Smooth muscle cell (in vitro differentiated cells): ENCODE data around the gene GPR153. TPM values are rescaled to one million over a fixed set of nuclear protein-coding genes. Genes with fewer than 3 reads are reported as not detected.

Source experiments
- DNase-seq: peaks from one replicate; lab custom pipeline; 2025; ENCODE audit not compliant: unreplicated experiment; lab: John Stamatoyannopoulos, UW
- H2AFZ ChIP-seq: fragments of 200-600 bp; sonication (generic); 2 replicates; pipeline ENCODE4 v1.6.0; 2016; ENCODE audit warnings: antibody characterized with exemption, low read depth, mild to moderate bottlenecking
- H3F3A ChIP-seq: fragments of 200-600 bp; sonication (generic); 2 replicates; pipeline ENCODE4 v1.6.0; 2017; ENCODE audit warnings: antibody characterized with exemption, low read depth
- H3K27ac ChIP-seq: fragments of 200-600 bp; sonication (generic); 2 replicates; pipeline ENCODE4 v1.5.1; 2016; ENCODE audit warnings: low read depth, mild to moderate bottlenecking
- H3K27me3 ChIP-seq: fragments of 200-600 bp; sonication (generic); 2 replicates; pipeline ENCODE4 v1.6.1; 2016; ENCODE audit warnings: low read depth, mild to moderate bottlenecking
- H3K36me3 ChIP-seq: fragments of 200-600 bp; sonication (generic); 2 replicates; pipeline ENCODE4 v1.5.1; 2016; ENCODE audit warnings: low read depth
- H3K4me1 ChIP-seq: fragments of 200-600 bp; sonication (generic); 2 replicates; pipeline ENCODE4 v1.5.1; 2016; ENCODE audit warnings: low read depth
- H3K4me2 ChIP-seq: fragments of 200-600 bp; sonication (generic); 2 replicates; pipeline ENCODE4 v1.6.0; 2016; ENCODE audit warnings: mild to moderate bottlenecking
- H3K4me3 ChIP-seq: fragments of 200-600 bp; sonication (generic); 2 replicates; pipeline ENCODE4 v1.5.1; 2016; ENCODE audit warnings: mild to moderate bottlenecking
- H3K79me2 ChIP-seq: fragments of 200-600 bp; sonication (generic); 2 replicates; pipeline ENCODE4 v1.6.0; 2016; ENCODE audit warnings: low read depth, mild to moderate bottlenecking
- H3K9ac ChIP-seq: fragments of 200-600 bp; sonication (generic); 2 replicates; pipeline ENCODE4 v1.6.0; 2016; ENCODE audit warnings: low read depth
- H3K9me3 ChIP-seq: fragments of 200-600 bp; sonication (generic); replicated peaks from 2 replicates; pipeline ENCODE4 v1.5.1; 2016; ENCODE audit warnings: low read depth
- H4K20me1 ChIP-seq: fragments of 200-600 bp; sonication (generic); 2 replicates; pipeline ENCODE4 v1.6.0; 2016; ENCODE audit warnings: low read depth
- WGBS: methylation state at CpG from one replicate; pipeline ENCODE4 v1.1.7; 2016; ENCODE audit warnings: low lambda C conversion rate; 5-methylcytosine and 5-hydroxymethylcytosine counted together
- polyA plus RNA-seq: library from polyadenylated mRNA; unstranded; fragments of >200 nt; fragmentation: Nextera tagmentation; extraction: Ambion mirVana; gene quantifications from 2 replicates; pipeline ENCODE4 v1.2.1, GENCODE V29; 2016
- total RNA-seq: library from RNA; depleted of rRNA; stranded (reverse); fragments of >200 nt; gene quantifications from 2 replicates; pipeline ENCODE4 v1.2.3, GENCODE V29; 2014
- TF ChIP-seq, protein P1 (sequence below): fragments of 200-600 bp; sonication (generic); IDR thresholded peaks from 2 replicates; pipeline ENCODE4 v1.5.1; 2017; ENCODE audit warnings: borderline replicate concordance, mild to moderate bottlenecking, antibody characterized with exemption; ENCODE audit not compliant: insufficient read depth, poor library complexity, severe bottlenecking

Gene GPR153
- total RNA-seq (6.4 and 8.2 TPM in 2 replicates), polyA plus RNA-seq (15.5 and 15.8 TPM in 2 replicates)

DNA sequence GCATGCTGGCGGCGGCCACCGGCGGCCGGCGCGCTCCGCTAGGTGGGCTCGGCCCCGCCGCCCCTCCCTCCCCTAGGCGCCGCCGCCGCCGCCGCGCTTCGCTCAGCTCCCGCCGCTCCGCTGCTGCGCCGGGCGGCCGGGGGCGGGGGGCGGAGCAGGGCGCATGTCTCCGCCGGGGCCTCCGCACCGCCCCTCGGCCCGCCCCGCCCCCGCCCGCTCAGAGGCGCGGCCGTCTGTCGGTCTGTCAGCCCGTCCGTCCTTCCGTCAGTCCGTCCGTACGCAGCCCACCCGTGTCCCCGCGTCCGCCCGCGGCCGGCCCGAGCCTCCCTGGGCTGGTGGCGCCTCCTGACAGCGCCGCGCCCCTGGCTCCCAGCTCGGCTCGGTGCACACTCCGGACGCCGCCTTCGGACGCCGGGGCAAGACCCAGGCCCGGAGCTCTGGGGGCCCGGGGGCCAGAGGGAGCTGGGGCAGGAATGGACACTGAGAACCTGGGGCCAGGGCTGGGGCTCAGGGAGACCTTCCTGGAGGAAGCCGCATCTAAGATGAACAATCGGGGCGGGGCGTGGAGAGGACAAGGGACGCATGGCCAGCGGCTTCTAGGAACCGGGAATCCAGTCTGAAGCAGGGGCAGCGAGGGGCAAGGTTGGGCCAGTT is at the start of gene GPR153:
TSS of gene GPR153 (minus strand) at position 138 of the 654 bp plus-strand sequence. CDS start 6,193 bp downstream, outside the sequence.
- Histone ChIP-seq H3K27me3 (no peaks in the 10 kb centered on the region), H3K27ac (no peak within 1 kb of the TSS), H3K9me3 (no peaks in the 10 kb centered on the region), H4K20me1 (peaks cover 27% of the 10 kb centered on the region), H3K36me3 (no peaks in the 10 kb centered on the region), H3F3A (no peaks in the 10 kb centered on the region), H3K9ac (no peak within 1 kb of the TSS), H3K79me2 (no peaks in the 10 kb centered on the region), H3K4me3 (peak within 1 kb of the TSS; percentile 73), H3K4me2 (peak within 1 kb of the TSS; percentile 92), H3K4me1 (no peaks in the 10 kb centered on the region), H2AFZ (peak within 1 kb of the TSS; percentile 91)
- no peak for DNase-seq
- TF ChIP-seq, protein P1, sequence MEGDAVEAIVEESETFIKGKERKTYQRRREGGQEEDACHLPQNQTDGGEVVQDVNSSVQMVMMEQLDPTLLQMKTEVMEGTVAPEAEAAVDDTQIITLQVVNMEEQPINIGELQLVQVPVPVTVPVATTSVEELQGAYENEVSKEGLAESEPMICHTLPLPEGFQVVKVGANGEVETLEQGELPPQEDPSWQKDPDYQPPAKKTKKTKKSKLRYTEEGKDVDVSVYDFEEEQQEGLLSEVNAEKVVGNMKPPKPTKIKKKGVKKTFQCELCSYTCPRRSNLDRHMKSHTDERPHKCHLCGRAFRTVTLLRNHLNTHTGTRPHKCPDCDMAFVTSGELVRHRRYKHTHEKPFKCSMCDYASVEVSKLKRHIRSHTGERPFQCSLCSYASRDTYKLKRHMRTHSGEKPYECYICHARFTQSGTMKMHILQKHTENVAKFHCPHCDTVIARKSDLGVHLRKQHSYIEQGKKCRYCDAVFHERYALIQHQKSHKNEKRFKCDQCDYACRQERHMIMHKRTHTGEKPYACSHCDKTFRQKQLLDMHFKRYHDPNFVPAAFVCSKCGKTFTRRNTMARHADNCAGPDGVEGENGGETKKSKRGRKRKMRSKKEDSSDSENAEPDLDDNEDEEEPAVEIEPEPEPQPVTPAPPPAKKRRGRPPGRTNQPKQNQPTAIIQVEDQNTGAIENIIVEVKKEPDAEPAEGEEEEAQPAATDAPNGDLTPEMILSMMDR = no peak
- WGBS = 6% methylated on average over 28 of the region's 78 CpGs

DNA sequence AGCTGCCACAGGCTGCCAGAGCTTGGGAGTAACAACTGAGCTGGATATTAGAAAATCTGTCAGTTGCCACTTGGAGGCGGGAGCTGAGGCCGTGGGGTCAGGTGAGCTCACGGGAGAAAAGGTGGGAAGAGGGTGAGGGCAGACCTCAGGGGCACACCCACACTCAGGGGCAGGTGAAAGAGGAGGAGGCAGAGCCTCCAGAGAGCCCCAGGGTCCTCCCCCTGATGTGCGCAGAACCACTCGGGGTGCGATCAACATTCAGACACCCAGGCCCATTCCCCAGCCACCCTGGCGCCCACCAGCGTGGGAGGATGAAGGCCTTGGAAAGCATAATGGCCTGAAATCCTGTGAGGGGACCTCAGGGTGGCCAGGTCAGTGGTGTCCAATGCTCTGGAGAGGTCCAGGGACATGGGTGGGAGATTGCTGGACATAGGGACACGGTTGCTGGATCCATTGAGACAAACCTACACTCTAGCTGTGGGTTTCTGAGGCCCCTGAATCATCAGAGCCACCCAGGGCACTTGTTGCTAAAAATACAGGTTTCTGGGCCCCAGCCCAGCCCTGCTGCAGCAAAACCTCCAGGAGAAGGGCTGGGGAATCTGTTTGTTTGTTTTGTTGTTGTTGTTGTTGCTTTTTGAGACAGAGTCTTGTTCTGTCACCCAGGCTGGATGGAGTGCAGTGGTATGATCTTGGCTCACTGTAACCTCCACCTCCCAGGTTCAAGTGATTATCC is 49.4 kb upstream of the GPR153 start:
- H3K4me1 ChIP-seq = no peaks in the 10 kb centered on the region
- no peaks in the 10 kb centered on the region for H3K79me2 ChIP-seq
- 93% methylated on average over 9 of the region's 9 CpGs for WGBS
- H3K27ac ChIP-seq = no peak overlapping the region
- H4K20me1 ChIP-seq = no peaks in the 10 kb centered on the region
- H3K4me3 ChIP-seq = no peak overlapping the region
- H3K9ac ChIP-seq = no peak overlapping the region
- no peak overlapping the region for H3K4me2 ChIP-seq
- no peak for DNase-seq
- H3K36me3 ChIP-seq = no peaks in the 10 kb centered on the region
- H3K27me3 ChIP-seq = no peaks in the 10 kb centered on the region
- TF ChIP-seq, protein P1 = no peak
- H3F3A ChIP-seq = no peaks in the 10 kb centered on the region
- H2AFZ ChIP-seq = no peak overlapping the region
- H3K9me3 ChIP-seq = no peaks in the 10 kb centered on the region

DNA sequence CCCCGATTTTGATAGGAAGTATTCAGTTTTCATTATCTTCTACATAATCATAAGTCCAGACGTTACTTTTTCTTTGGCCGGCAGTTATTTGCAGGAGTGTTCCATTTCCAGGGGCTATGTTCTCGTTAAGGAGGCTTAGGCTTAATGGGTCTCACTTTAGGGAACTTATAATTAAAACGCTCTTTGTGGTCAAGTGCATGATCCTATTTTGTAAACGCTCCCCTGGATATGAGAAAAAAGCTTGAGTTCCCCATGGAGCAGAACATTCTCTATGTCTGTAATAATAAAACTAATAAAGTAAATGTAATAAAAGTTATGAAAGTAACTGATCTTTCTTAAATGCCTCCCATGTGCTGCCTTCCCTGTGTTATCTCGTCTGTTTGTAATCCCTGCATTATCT is 48.7 kb upstream of the GPR153 start:
- Histone ChIP-seq H3K79me2 (no peaks in the 10 kb centered on the region), H3K27ac (no peak overlapping the region), H3K9me3 (no peaks in the 10 kb centered on the region), H3K4me3 (no peak overlapping the region), H3K9ac (no peak overlapping the region), H4K20me1 (no peaks in the 10 kb centered on the region), H2AFZ (no peak overlapping the region), H3K4me1 (no peaks in the 10 kb centered on the region), H3K4me2 (no peak overlapping the region), H3F3A (no peaks in the 10 kb centered on the region), H3K36me3 (no peaks in the 10 kb centered on the region), H3K27me3 (no peaks in the 10 kb centered on the region)
- TF ChIP-seq, protein P1 = no peak
- no peak for DNase-seq
- 68% methylated on average over 7 of the region's 7 CpGs for WGBS
